GM20000 (cell line): Measurements from ENCODE around the gene FN1.

Source experiments
- DNase-seq: peaks from one replicate; pipeline ENCODE4 v3.0.0; 2012; ENCODE audit warnings: low spot score
- TF ChIP-seq, protein P1 (sequence below): IDR thresholded peaks from 2 replicates; pipeline ENCODE4 v1.5.1; 2012; ENCODE audit warnings: mild to moderate bottlenecking, control low read depth; ENCODE audit errors: extremely low read depth, missing control alignments

FN1 gene

DNA sequence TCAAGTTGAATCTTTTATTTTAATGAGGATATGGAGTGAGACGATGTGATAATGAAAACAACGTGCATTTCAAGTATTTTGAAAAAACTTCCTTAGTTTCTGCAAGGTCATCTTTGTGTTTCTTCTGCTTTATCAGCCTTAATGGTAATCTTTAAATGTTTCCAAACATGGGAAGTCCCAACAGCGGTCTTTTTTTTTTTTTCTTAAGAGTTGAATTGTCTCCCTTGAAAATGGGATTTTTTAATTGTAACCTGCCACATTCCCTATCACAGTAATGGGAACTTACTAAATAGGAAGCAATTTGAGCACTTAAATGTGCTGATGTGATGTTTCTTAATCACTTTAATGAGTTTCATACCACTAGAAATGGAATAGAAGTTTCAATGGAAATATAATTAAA, 78.2 kb downstream of the FN1 start:
- TF ChIP-seq, protein P1, sequence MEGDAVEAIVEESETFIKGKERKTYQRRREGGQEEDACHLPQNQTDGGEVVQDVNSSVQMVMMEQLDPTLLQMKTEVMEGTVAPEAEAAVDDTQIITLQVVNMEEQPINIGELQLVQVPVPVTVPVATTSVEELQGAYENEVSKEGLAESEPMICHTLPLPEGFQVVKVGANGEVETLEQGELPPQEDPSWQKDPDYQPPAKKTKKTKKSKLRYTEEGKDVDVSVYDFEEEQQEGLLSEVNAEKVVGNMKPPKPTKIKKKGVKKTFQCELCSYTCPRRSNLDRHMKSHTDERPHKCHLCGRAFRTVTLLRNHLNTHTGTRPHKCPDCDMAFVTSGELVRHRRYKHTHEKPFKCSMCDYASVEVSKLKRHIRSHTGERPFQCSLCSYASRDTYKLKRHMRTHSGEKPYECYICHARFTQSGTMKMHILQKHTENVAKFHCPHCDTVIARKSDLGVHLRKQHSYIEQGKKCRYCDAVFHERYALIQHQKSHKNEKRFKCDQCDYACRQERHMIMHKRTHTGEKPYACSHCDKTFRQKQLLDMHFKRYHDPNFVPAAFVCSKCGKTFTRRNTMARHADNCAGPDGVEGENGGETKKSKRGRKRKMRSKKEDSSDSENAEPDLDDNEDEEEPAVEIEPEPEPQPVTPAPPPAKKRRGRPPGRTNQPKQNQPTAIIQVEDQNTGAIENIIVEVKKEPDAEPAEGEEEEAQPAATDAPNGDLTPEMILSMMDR: no peak
- DNase-seq: no peak

GRCh38 chr2:215356948-215357461, 78.9 kb downstream of the FN1 start:
- no peak for DNase-seq
- TF ChIP-seq, protein P1: no peak

DNA sequence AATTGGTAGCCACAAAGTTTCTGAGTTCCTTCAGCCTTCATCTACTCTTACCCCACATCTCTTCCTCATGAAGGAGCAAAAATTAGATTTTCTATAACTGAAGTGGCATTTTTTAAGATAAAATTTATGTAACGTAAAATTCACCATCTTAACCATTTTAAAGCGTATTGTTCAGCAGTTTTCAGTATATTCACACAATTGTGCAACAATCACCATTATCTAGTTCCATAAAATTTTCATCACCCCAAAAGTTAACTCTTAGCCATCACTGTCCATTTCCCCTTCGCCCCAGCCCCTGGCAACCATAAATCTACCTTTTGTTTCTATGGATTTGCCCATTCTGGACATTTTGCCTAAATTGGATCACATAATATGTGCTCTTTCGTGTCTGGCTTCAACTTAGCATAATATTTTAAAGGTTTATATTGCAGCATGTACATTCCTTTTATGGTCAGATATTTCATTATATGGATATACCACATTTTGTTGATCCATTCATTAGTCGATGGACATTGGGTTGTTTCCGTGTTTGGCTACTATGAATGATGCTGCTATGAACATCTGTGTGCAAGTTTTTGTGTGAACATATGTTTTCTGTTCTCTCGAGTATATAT, 79.4 kb downstream of the FN1 start:
- TF ChIP-seq, protein P1: no peak
- DNase-seq: no peak

- TF ChIP-seq, protein P1: no peak
- DNase-seq: no peak
Observed at GRCh38 chr2:215355801-215356200, 80.1 kb downstream of the FN1 start.

DNA sequence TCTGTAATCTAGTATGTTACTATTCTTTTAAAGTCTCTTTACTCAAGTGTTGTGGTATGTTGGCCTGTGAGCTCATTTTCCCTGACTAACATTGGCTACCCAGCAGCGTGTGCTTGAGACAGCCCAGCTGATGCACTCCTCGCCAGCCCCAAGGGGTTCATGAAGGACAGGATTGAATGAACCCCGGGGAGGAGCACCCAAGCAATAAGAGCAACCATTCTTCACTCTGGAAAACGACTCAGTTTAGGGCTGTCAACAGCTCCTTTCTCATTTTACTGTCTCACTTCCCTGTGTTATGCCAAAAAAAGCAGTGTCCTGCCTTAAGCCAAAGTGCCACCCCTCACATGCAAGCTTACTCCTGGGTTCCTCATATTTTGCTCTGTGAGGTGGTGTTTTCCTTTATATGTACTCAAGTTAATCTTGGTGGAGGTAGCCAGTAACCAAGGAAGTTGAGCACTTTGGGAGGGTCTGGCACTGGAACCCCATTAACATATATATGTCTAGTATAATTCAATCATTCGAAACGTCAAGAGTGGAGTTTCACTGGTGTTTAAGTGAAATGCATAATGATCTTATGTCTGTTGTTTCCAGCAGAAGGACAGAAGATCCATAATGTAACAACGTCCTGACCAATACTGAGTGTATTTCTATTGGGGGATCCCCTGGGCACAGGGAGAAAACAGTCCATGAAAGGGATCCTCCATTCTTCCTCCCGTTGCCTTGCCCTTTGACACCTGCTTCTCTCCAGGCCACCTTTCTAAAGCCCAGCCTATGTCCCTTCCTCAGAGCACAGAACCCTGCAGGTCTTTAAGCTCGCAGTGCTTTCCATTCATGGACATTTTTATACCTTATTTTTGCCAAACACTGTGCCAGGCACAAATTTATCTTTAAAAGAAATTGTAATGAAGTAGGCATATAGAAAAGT, 80.8 kb downstream of the FN1 start:
- no peak for DNase-seq
- TF ChIP-seq, protein P1: no peak

DNA sequence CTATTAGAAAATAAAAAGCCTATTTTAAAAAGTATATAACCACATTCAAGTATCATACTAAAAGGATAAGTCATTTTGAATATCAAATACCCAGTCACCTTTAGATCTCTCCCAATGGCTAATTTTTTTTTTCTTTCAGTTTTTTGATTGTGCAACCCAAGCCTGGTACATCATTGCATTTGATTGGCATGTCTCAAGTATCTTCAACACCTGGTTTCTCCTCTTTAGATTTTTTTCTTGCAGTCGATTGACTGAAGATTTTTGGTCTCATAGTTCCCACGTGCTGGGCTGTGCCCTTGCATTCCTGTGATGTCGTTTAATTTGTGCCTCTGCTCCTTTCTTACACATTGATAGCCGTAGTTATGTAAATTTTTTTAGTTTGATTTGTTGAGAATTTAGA, 83.3 kb downstream of the FN1 start:
- TF ChIP-seq, protein P1: no peak
- no peak for DNase-seq

GRCh38 chr2:215347878-215348277, 88.0 kb downstream of the FN1 start:
- DNase-seq: no peak
- TF ChIP-seq, protein P1: no peak
